SH-SY5Y (cell line): ENCODE data around the gene SIPA1L3.

Source experiments
- GATA2 ChIP-seq: IDR thresholded peaks from 2 replicates; pipeline ENCODE4 v1.6.1; 2011; ENCODE audit warnings: mild to moderate bottlenecking, low read depth, low read length
- GATA3 ChIP-seq: IDR thresholded peaks from 2 replicates; pipeline ENCODE4 v1.6.1; 2011; ENCODE audit warnings: low read depth, mild to moderate bottlenecking, low read length, moderate library complexity

GRCh38 chr19:38252385-38252784, 345.4 kb downstream of the SIPA1L3 start:
- no peak for TF ChIP-seq GATA2
- no peak for TF ChIP-seq GATA3
